ENCODE results near the gene TCERG1L.
"Not testable (repeated sequence)": the region's sequence is repeated elsewhere in the genome, so short reads cannot be mapped to it uniquely, and the experiment has no call there.

The TCERG1L gene

GRCh38 chr10:131178521-131179331 lies 132.8 kb downstream of the TCERG1L start:
- DNase-seq: no peak

GRCh38 chr10:131177431-131178327 lies 133.8 kb downstream of the TCERG1L start:
- DNase-seq: no peak

- DNase-seq: no peak
These were observed 134.6 kb downstream of the TCERG1L start for GRCh38 chr10:131176907-131177306.

GRCh38 chr10:131176324-131176723 lies 135.2 kb downstream of the TCERG1L start:
- not testable (repeated sequence) for DNase-seq

- no peak for DNase-seq
These were observed 135.6 kb downstream of the TCERG1L start for GRCh38 chr10:131175891-131176290.

- no peak for DNase-seq
These were observed 136.6 kb downstream of the TCERG1L start for GRCh38 chr10:131174651-131175540.

GRCh38 chr10:131174211-131174565 lies 137.3 kb downstream of the TCERG1L start:
- DNase-seq: no peak

GRCh38 chr10:131173484-131174210 lies 137.9 kb downstream of the TCERG1L start:
- DNase-seq: no peak

GRCh38 chr10:131172433-131172832 lies 139.1 kb downstream of the TCERG1L start:
- no peak for DNase-seq

- DNase-seq: no peak
These were observed 142.4 kb downstream of the TCERG1L start for GRCh38 chr10:131169146-131169545.

- no peak for DNase-seq
These were observed 143.2 kb downstream of the TCERG1L start for GRCh38 chr10:131168238-131168875.

- DNase-seq: no peak
These were observed 144.3 kb downstream of the TCERG1L start for GRCh38 chr10:131167036-131167860.

- no peak for DNase-seq
These were observed 145.0 kb downstream of the TCERG1L start for GRCh38 chr10:131166486-131166885.

GRCh38 chr10:131165092-131165491 lies 146.4 kb downstream of the TCERG1L start:
- no peak for DNase-seq

GRCh38 chr10:131162866-131163843 lies 148.4 kb downstream of the TCERG1L start:
- DNase-seq: peak in 2 of 6 experiments; percentile 19 to 27

- no peak for DNase-seq
These were observed 149.3 kb downstream of the TCERG1L start for GRCh38 chr10:131162211-131162610.

GRCh38 chr10:131161087-131161486 lies 150.4 kb downstream of the TCERG1L start:
- no peak for DNase-seq

GRCh38 chr10:131160219-131160875 lies 151.2 kb downstream of the TCERG1L start:
- DNase-seq: no peak

- no peak for DNase-seq
These were observed 151.8 kb downstream of the TCERG1L start for GRCh38 chr10:131159771-131160170.

Measured in stimulated activated naive CD4-positive, alpha-beta T cell (primary cell).